ENCODE data around the gene DCLK2.

DCLK2 gene

DNA sequence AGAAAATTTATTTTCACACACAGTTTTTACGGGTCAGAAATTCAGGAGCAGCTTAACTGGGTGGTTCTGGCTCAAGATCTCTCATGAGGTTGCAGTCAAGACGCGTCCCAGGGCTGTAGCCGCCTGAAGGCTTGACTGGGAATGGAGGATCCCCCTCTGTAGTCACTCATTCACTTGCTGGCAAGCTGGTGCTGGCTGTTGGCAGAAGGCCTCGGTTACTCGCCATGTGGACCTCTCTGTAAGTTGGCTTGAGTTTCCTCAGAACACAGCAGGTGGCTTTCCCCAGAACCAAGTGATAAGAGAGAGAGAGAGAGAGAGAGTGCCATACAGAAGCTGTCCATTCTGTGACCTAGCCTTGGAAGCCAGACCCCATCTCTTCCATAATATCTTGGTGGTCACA is 132.8 kb downstream of the DCLK2 start:
- DNase-seq (ENCODE audit: low spot score): no peak

GRCh38 chr4:150211799-150212445 is 133.7 kb downstream of the DCLK2 start:
- DNase-seq (ENCODE audit: low spot score): no peak

DNA sequence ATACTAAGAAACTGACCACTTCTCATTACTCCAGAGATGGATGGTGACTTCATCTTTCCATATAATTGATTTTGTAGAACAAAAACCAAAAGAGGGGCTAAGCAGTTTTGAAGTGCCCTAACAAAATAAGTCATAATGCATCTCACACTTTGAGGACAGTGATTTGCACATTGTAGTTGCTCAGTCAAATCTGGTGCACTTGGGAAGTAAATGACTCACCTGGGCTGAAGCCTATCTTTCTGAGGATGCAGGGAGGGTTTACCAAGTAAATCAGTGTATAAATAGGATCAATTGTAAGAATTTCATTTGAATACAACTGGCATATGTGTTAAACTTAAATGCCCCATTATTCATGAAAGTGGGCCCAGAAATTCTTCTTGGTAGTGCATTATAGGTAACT is 134.2 kb downstream of the DCLK2 start:
- DNase-seq (ENCODE audit: low spot score): no peak

DNA sequence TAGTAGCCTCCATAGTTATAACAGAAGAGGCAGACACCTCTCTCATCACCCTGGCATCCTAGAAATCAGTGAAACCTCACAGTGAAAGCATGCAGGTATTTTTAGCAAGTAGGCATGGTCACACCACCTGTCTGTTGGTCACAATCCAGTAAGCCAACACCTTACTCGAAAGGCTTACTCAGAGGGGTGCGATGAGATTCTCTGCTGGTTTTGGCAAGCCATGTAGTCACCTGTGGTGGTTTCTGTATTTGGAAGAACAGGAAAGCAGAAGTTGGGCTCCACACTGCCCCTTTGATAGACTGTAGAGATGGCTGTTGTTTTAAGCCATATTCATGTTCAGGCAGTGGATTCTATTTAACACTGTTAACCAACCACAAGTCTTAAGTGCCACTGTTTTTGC is 134.7 kb downstream of the DCLK2 start:
- no peak for DNase-seq (ENCODE audit: low spot score)

DNA sequence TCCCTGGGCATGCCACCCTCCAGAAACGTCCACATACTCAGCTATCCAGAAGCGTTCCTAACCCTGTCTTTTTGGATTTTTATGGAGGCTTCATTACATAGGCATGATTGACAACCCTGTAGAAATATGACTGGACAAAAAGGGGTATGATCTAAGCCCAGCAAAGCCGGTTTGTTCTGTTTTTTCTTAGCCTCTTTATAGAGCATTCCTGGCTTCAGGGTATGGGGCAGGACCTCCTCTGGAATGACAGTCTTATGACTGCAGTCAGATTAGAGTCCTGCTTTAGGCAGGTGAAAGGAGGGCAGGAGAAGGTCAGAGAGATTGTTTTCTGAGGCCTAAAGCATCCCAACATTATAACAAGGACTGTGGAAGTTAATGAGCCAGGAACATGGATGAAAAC is 137.4 kb downstream of the DCLK2 start:
- no peak for DNase-seq (ENCODE audit: low spot score)

DNA sequence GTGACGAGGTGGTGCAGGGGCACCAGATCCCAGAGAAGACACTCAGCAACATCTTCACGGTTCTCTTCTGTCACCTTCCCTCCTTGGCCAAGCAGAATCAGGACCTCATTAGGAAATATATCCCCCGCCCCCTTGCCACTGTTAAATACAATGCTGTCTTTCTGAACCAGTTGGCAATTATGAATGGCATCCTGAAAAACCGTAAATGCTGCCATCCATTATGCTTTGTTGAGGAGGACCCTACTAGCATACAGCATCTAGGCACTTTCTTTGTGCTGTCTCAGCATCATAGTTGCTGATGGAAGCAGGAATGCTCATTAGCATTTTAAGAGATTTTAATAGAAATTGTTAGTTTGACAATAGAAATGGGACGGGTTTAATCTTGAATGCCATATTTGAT is 138.5 kb downstream of the DCLK2 start:
- no peak for DNase-seq (ENCODE audit: low spot score)

DNA sequence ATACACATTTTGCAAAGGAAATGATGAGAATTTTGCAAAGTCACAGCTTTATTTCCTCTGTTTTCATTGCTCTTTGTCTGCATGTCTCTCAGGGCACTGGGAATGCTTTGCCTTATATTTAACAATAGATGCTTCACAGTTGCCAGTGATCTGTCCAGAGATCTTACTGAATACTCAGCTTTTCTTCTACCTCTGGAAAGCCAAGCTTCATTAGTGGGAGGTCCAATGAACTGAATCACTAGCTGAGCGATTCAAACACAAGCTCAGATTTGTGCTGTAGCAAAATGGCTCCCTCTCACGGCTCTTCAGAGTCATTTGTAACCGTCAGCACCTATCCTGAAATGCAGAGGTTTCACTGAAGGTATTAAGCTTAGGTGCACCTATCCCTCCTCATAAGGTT is 138.9 kb downstream of the DCLK2 start:
- no peak for DNase-seq (ENCODE audit: low spot score)

DNA sequence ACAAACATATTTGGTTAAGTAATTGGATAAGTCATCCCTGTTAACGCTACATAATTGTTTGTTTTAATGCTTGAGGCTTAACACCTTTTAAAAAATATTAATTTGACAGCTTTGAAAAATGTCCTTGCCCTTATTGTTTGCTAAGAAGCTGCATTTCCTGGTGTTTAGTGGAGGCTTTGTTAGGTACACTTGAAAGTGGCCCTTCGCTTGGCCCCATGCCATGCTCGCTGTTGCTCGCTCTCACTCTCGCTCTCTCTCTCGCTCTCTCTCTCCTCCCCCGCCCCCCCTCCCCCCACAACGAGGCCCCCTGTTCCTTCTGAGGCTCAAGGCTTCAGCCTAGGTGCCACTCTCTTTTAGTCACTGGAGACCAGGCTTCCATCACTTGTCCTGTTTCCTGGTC is 139.6 kb downstream of the DCLK2 start:
- DNase-seq (ENCODE audit: low spot score): no peak

GRCh38 chr4:150218447-150218846 is 140.2 kb downstream of the DCLK2 start:
- DNase-seq (ENCODE audit: low spot score): no peak

DNA sequence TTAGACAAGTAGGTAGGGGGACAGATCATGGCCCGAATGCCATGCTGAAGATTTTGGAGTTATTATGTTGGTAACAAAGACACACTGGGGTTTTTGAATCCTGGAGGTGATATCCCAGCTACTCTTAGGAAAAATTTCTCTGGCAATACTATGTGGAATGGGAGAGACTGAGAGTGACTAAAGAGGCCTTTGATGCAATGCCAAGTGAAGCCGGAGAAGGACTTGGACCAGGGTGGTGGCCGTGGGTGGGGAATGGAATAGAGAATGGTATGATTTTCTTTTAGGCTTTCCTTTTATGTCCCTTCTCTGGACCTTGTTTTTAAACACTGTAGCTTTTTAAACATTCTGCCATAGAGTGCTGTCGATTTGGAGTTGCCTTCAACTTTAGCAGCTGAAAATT is 141.6 kb downstream of the DCLK2 start:
- DNase-seq (ENCODE audit: low spot score): no peak

DNA sequence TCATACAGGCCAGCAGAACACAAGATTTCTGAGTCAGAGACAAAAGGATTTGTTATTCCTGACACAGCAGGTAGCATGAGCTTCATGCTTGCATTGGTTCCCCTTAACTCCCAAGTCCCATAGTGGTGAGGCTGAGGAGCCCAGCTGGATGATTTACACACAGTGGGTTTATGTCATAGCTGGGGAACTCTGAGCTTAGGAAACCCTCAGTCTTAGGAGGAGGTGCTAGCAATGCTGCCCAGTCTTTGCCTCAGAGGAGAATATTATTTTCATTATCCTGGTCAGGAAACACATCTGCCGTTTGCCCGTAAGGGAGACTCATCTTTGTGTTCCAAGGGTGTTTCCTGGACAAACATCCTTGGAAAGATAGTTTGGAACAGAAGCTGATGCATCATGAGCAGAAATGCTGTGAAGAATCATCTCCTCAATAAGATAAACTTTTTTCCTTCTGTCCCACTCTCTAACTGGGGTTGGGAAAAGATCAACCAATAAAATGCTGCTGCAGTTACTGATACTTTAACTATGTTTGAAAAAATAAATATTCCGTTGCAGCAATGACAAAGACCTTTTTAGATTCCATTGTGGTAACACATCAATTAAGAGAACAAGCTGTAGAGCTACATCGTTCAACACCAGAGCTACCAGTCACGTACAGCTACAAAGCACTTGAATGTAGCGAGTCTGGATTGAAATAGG is 146.8 kb downstream of the DCLK2 start:
- DNase-seq (ENCODE audit: low spot score): no peak

GRCh38 chr4:150229520-150229919 is 151.3 kb downstream of the DCLK2 start:
- DNase-seq (ENCODE audit: low spot score): no peak

GRCh38 chr4:150230561-150230960 is 152.3 kb downstream of the DCLK2 start:
- no peak for DNase-seq (ENCODE audit: low spot score)

GRCh38 chr4:150231107-150231770 is 153.0 kb downstream of the DCLK2 start:
- no peak for DNase-seq (ENCODE audit: low spot score)

DNA sequence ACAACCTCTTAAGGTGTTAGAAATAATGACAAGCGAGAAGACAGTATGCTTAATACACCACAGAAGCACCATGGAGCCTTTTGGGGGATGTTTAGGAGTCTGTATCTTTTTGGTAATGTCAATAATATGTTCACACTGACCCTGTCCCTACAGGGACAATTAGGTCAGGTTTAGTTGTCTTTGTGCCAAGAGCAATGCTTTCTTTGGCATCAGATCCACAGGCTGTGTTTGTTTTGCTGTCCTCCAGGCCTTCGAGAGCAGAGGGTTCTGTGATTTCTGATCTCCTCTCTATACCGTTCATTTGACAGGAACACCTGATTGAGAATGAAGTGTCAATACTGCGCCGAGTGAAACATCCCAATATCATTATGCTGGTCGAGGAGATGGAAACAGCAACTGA is 153.8 kb downstream of the DCLK2 start:
- DNase-seq (ENCODE audit: low spot score): no peak

- no peak for DNase-seq (ENCODE audit: low spot score)
Measured at GRCh38 chr4:150234246-150234645, 156.0 kb downstream of the DCLK2 start.

DNA sequence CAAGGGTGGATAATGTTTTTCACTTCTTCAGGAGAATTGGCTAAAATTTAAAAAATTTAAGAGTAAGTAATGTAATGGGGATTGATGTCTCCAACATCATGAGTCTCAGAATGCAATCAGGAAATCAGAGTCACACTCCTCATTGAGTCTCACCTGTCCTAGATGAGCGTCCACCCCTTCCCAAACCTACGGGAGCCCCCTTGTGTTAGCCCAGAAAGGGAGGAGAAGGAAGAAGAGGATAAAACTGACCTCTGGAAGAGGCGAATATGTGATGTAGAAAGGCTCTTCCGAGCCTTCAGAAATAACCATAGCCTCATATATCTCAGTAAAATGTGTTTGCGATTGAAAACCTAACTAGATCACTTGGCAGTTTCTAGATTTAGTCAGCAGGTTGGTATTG is 157.1 kb downstream of the DCLK2 start:
- DNase-seq (ENCODE audit: low spot score): no peak

GRCh38 chr4:150235808-150236271 is 157.6 kb downstream of the DCLK2 start:
- DNase-seq (ENCODE audit: low spot score): no peak

GRCh38 chr4:150236626-150237025 is 158.4 kb downstream of the DCLK2 start:
- DNase-seq (ENCODE audit: low spot score): no peak

- DNase-seq (ENCODE audit: low spot score): no peak
Measured at GRCh38 chr4:150237110-150237872, 159.0 kb downstream of the DCLK2 start.

GRCh38 chr4:150238591-150238990 is 160.3 kb downstream of the DCLK2 start:
- DNase-seq (ENCODE audit: low spot score): no peak

GRCh38 chr4:150240011-150240410 is 161.8 kb downstream of the DCLK2 start:
- no peak for DNase-seq (ENCODE audit: low spot score)

Data from hematopoietic multipotent progenitor cell treated with erythropoietin and hydrocortisone succinate and interleukin-3 and kit ligand, for 15 days (in vitro differentiated cells).